NOMO-1 treated with dmso at 0.1 percent for 144 hours (cell line): ENCODE results near the gene TMEM222.

Experiments used
- DNase-seq: peaks from one replicate; lab custom pipeline; 2025; ENCODE audit not compliant: unreplicated experiment; lab: John Stamatoyannopoulos, UW

The TMEM222 gene

DNA sequence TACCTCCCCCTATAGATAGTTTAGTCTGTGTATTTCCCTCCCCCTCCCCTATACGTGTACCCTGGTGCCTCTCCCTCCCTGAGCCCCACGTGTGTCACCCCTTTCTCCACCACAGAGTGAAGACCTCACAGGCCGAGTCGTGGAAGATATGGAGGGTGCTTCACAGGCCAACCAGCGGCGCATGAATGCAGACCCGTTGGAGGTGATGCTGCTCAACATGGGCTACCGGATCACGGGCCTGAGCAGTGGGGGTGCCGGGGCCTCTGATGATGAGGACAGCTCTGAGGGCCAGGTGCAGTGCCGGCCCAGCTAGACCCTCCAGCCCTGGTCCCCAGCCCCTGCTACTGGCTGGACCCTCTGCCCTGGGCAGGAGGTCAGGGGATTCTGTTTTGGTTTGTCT lies 15.9 kb upstream of the TMEM222 start:
- no peak for DNase-seq

DNA sequence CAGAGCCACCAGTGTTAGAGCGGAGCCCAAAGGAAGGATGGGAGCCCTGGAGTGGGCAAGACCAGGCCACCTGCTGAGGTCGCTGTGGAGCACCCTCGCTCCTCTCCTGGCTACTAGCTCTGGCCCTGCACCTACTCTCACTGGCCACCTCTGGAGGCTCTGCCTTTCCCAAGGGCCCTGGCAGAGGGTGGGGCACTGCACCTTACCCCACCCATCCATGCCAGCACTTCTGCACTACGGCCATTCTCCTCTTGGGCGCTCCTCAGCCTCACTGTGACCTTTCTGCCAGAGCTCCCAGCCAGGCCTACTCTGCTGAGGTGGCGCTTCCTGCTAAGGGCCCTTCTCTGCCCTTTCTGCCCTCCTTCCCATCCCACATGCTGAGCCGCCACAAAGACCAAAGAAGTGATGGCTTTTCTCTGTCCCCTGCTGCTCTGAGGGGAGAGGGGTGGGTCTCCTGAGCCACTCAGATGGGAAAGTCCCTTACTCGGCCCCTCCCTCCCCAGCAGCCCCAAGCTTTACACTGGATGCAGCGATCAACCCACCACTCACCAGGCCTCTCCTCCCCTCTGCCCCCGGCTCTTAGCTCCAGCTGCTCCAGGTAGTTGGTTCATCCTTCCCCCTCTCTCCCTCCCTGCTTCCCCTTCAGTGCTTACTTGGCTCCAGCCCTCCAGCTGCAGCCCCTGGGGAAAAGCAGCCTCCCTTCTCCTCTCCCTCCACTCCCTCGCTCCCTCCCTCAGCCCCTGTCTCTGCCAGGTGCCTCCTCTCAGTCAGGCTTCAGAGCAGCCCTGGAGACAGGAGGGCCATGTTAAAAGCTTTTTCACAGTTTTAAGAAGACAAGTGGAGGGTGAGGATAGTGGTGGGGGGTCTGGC lies 14.8 kb upstream of the TMEM222 start:
- DNase-seq = no peak

DNA sequence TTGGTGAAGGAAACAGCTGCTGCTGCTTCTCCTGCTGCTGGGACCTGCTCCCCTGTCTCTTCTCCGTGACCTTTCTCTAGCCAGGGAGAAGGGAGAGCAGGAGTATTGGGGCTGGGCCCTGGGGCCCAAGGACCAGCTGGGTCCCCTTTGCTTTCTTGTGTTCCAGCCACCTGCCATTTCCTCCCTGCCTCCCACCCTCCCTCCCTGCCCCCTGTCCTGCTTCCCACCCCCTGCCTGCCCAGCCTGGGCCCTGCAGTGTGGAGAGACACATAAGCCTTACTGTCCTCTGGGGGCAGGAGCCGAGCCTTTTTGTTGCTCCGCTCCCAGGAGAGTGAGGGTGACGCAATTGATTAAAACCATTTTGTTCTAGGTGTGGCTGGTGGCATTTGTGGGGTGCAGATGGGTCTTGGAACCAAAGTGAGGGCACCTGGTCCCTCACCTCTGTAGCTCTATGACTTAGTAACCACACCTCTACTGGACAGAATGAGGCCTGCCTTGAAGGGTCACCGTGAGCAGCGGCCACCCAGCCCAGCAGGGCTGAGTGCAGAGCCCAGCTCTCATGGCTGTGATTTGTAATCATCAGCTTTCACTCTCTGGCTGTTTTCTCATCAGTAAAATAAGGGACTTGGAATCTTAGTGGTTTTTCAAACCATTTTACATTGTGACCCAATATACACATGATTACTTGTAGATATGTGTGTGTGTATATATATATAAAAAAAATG lies 13.9 kb upstream of the TMEM222 start:
- no peak for DNase-seq

DNA sequence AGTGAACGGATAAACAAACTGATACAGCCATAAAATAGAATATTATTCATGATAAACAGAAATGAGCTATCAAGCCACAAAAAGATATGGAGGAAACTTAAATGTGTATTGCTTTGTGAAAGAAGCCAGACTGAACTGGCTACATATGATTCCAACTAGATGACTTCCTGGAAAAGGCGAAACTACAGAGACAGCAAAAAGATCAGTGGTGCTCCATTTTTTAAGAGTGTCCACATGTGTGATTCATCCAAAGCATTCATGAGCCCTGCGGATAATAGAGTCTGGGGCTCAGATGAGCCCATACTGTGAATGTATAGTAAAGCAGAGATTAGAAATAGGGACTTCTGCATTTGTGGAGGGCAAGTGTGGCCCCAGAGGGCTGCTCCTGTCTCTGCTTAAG lies 7.8 kb upstream of the TMEM222 start:
- no peak for DNase-seq

DNA sequence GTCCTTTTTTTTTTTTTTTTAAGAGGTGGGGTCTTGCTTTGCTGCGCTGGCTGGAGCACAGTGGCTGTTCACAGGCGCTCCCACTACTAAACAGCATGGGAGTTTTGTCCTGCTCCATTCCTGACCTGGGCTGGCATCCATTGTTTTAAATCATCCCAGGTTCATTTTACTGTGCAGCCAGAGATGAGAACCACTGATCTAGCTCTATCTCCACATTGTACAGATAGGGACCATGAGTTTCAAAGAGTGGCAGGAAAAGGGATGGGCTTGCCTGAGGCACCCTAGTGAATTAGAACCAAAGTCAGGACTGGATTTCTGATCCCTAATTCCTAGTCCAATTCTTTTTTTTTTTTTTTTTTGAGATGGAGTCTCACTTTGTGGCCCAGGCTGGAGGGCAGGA lies 7.2 kb upstream of the TMEM222 start:
- DNase-seq = no peak

DNA sequence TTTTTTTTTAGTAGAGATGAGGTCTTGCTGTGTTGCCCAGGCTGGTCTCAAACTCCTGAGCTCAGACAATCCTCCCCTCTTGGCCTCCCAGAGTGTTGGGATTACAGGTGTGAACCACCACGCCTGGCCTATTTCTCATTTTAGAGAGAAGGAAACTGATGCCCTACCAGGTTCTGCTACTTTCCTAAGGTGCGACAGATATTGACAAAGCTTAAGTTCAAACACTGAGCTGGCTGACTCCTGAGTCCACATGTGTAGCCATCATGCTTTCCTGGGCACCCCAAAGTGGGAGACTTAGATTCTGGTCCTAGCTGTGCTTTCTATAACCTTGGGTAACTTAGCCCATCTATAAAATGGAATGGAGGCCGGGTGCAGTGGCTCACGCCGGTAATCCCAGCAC lies 5.1 kb upstream of the TMEM222 start:
- no peak for DNase-seq

DNA sequence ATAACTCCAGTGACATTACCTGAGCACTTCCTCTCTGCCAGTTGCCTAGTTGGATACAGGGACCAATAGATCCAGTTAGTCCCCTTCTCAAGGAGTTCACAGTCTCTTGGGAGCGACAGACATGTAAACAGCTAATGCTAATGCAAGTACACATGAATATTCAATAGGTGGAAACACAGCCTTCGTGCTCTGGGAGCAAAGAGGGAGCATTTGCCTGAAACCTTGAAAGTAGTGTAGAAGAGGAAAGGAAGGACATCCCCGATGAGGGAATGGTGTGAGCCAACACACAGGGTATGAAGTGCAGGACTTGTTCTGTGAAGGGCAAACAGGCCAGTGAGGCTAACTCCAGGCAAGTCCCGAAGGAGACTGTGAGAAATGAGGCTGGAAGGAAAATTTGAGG lies 3.8 kb upstream of the TMEM222 start:
- DNase-seq = no peak

DNA sequence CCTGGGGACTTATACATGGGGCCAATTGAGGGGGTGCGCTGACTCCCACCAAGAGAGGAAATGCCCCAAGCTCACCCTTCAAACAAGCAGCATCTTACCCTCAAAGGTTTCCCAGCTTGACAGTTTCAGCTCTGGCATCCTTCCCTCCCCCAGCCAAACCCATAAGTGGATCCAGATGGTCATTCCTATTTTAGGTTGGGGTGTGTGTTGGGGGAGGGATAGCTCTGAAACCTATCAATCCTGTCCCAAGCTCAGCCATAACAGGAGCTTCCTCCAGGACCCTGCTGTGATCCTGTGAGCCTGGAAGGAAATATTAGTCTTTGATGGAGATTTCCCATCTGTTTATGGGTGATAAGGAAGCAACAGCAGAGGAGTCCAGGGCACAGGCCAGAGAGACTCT lies 3.4 kb upstream of the TMEM222 start:
- no peak for DNase-seq

DNA sequence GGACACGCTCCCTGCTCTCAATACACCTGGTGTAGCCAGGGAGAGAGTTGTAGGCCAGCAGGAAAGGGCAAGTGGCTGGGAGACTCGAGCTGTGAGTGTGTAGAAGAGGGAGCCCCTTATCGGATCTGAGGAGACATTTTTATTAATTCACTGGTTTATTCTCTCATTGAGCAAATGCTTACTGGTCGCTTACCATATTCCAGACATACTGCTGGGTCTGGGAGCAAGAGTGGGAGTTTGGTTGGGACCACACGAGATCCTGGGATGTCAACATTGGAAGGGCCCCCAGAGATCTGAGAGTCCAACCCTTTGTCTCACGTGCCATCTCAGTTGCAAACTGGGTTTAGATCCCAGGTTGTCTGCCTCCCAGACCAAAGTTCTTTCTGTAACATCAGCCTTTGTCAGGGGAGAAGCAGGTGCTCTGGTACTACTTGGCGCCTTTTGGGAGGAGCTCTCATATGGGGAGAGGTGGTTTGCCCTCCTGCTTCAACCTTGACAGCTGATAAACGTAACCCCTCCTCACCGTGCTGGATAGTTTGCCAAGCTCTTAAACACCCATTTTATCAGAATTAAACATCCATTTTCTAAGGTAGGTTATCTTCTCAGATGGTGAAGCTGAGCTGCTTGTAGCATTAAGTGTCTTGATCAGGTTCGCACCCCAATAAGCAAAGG lies 742 bp downstream of the TMEM222 start:
- no peak for DNase-seq

DNA sequence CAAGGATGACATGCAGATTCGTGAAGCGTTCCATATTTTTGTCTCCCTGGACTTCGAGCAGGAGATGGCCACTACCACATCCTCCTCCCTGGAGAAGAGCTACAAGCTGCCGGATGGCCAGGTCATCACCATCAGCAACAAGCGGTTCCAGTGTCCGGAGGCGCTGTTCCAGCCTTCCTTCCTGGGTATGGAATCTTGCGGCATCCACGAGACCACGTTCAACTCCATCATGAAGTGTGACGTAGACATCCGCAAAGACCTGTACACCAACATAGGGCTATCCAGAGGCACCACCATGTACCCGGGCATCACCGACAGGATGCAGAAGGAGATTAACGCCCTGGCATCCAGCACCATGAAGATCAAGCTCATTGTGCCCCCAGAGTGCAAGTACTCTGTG lies 3.3 kb downstream of the TMEM222 start:
- DNase-seq = no peak

DNA sequence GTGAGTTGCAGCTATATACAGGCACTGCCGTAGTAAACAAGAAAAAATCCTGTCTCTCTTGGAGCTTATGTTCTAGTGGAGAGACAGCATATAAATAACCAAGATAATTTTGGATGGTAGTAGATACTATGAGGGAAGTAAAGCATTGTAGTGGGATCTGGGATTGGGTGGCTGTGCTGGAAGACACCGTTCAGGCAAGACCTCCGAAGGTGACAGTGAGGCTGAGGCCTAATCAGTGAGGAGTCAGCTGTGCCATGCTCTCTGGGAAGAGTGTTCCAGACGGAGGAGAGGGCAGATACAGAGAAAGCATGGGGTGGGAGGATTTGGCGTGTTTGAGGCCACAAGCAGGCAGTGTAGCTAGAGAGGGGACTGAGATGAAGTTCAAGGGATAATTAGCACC lies 6.0 kb downstream of the TMEM222 start:
- no peak for DNase-seq

DNA sequence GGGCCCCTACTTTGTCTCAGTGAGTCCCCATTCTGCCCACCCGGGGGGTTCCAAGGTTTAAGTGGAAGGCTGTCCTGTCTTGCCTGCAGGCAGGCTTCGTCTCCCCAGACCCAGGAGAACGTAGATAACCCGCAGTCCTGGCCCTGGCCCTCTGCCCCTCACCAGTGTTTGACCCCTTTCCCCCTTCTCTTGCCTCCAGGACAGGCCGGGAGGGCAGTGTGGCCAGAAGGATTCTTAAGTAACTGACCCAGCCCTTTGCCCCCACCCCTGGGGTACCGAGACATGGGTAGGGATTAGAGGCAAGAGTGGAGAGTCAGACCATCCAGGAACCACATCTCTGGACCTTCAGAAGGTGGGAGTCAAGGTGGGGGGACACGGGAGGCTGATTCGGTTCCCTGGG lies 8.8 kb downstream of the TMEM222 start:
- DNase-seq = no peak

DNA sequence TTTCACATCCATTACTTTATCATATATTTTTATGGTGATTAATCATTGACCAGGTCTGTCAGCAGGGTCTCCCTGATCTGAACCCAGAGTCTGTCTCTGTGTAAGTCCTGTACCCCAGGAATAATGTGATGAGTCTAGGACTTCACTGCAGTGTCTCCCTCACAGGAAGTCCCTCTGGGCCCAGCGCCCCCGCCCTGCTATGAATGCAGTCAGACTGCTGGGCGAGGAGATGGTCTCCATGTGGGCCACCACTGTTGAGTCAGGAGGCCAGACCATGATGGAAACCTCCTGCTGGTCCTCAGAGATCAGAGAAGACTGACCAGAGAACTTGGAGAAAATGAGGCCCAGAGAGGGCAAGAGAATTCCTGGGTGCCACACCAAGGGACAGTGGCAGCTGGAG lies 9.5 kb downstream of the TMEM222 start:
- DNase-seq = no peak

DNA sequence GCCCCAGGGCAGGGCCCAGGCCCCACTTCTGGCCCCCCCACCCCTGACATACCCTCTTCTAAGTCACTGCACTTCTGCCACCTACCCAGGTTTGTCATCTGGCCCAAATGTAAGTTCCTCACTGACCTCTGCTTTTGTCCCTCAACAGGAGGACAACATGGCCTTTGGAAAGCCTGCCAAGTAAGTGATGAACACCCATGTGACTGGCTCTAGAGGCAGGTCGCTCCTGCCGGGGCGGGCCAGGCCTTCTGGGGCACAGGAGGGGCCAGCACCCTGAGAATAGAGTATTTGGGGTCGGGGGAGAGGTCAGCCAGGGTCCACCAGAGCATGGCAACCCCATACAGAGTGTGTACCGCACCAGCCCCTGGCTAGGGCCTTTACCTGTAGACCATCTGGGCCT lies 10.0 kb downstream of the TMEM222 start:
- DNase-seq = no peak

DNA sequence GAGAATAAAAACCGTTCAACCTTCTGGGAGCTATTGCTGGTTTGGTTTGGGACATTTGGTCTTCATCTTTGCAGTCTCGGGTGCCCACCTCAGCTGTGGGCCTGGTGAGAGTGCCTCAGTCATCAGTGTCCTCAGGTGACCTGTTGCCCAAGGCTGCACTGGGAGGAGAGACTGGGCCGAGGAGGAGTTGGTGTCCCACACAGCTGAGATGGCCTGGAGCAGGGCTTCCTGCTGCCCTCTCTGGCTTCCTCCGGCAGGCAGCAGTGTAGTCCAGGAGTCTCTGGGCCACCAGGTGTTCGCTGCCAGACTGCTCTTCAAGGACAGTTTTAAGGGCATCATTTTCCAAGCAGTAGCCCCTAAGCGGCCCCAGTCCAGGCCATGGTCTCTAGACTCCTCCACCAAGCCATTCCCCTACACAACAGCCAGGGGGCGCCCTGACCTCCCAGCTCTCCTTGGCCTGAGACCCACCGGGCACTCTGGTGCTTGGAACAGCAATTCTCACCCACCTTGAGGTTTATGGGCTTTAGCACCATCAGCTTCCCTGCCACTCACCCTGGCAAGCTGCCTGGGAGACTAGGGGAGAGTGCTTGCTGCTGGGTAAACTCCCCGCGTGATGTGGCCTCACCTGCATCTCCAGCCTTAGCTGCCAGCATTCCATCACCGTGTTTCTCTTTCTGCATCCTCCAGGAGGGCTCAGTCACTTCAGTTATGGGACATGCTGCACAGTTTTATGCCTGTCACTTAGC lies 10.7 kb downstream of the TMEM222 start:
- DNase-seq = no peak

DNA sequence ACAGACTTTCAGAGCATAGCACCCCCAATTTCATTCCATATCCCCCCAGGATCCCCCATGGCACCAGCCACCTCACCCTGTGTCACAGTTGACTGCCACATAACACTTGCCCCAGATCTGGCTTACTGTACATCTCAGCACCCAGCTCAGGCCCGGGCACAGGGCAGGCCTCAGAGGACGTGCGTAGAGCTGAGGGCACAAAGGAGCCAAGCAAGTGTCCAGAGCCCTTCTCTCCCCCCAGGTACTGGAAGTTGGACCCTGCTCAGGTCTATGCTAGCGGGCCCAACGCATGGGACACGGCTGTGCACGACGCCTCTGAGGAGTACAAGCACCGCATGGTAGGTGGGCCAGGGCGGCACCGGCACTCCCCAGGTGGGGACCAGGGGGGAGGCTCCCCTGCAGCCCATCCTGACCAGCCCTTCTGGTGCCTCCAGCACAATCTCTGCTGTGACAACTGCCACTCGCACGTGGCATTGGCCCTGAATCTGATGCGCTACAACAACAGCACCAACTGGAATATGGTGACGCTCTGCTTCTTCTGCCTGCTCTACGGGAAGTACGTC lies 11.8 kb downstream of the TMEM222 start:
- no peak for DNase-seq

DNA sequence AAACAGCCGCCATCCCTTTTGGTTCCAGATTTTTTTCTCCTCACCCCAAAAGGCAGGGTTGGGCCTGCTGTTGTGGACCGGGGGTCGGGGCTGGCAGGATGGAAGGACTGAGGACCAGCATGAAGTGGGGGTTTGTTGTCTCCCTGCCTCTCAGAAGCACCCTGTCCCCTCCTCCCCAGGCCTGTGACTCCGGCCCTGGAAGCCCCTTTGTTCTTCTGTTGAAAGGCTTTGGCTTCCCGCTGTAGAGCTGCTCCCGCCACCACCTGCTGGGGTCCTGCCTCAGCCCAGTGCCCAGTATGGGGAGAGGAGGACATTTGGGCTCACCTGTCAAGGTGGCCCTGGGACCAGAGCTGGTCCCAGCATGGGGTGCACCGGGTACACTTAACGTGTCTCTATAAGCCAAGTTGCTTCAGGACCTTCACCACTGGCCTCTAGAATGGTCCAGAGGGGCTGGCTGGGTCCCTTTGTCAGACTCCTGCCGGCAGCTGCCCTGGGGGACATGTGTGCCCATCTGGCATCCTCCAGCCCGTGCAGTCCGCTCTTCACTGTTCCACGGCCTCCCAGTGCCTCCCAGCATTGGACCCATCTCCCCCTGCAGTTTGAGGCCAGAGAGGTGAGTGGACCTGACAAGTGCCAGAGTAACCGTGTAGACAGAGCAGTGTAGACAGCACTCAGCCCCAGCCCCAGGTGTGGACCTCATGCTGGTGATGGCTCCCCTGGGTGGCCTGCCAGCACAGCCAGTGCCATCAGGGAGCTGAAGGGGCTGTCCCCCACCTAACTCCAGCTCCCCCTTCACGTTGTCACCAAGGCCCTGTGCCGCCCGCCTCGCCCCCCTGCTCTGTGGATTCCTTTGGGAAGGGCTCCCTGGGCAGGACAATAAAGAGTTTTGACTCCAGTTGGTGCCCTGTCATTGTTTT lies 13.8 kb downstream of the TMEM222 start:
- no peak for DNase-seq

DNA sequence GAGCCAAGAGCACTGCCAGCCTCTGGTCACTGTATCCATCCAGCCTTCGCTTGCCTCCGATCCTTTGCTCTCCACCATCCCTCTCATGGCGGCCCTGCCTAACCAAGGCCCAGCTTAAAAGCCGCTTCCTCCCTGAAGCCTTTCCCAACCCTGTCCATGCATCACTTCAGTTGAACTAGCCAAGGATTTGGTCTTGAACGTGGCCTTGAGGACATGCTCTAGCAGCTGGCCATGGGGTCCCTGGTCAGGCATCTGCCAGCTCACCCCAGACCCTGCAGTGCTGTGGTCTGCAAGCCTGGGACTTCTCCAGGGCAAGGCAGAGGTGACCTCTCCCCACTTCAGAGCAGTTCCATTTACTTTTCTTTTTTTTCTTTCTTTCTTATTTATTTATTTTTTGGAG lies 14.8 kb downstream of the TMEM222 start:
- no peak for DNase-seq

DNA sequence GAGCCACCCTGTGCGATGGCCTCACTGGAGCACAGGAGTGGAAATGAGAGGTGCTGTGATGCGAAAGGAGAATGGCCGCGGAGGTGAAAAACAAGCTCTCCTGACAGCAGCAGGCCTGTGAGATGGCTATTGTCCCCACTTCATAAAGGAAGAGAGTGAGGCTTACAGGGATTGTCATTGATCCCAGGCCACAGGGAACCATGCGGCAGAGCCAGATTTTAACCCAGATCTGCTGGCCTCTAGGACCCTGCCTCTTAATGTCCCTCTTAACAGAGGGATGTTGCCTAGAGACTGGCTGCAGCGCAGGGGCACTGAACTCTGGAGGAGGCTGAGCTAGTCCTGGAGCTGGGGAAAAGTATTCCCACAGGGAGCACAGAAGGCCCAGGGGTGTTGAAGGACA lies 16.8 kb downstream of the TMEM222 start:
- no peak for DNase-seq

DNA sequence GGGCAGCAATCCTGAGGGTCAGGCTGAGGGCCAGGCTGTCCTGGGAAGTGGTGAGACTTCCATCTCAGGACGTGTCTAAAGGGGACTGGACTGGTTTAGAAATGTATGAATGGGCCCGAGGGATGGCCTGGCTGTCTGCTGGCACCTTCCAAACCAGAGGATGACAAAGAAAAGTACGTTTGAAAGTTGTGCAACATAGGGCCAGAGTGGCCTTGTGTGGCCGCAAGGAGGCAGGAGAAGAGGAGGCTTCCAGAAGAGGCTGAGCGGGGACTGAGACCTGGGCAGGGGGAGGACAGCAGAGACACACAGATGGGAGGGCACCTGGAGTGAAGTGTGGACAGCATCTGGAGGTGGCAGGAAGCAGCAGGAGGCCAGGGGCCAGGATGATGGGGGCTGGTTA lies 17.2 kb downstream of the TMEM222 start:
- DNase-seq = peak; percentile 38
